ENCODE data around the gene ZNF48.

The ZNF48 gene

DNA sequence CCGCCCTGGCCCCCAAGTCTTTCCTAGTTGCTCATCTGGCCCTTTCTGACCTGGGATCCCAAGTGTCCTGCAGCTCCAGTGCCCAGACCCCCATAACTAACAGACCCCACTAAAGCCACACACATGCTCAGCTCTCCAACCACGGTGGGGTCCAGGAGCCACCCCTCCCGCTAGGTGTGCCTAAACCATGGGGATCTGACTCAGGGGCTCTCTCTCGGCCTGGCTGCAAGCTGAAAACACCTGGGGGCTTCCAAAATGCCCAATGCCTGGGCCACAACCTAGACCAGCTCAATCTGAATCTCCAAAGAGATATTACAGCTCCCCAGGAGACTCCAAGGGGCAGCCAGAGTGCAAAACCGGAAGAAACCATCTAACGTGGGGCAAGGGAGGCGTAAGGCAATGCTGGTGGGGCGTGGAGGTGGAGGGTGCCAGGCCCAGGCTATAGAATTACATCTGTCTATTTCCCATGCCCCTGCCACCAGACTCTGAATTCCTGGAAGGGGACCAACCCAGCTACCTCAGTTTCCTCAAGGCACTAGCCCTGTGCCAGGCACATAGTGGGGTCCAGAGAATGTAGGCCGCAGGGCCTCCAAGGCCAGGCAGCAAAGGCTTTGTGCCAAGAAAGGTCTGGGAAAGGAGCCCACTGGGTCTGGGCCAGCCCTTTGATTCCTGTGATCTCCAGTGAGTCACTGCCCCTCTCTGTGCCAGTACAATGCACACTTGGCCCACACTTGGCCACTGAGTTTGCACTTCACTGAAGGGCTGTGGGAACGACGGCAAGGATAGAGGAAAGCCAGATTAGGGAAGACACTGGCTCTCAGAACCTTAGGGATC lies 43.4 kb upstream of the ZNF48 start:
- DNase-seq (ENCODE audit: extremely low read depth, low read depth) = peak; percentile 84
- TF ChIP-seq, protein P1, sequence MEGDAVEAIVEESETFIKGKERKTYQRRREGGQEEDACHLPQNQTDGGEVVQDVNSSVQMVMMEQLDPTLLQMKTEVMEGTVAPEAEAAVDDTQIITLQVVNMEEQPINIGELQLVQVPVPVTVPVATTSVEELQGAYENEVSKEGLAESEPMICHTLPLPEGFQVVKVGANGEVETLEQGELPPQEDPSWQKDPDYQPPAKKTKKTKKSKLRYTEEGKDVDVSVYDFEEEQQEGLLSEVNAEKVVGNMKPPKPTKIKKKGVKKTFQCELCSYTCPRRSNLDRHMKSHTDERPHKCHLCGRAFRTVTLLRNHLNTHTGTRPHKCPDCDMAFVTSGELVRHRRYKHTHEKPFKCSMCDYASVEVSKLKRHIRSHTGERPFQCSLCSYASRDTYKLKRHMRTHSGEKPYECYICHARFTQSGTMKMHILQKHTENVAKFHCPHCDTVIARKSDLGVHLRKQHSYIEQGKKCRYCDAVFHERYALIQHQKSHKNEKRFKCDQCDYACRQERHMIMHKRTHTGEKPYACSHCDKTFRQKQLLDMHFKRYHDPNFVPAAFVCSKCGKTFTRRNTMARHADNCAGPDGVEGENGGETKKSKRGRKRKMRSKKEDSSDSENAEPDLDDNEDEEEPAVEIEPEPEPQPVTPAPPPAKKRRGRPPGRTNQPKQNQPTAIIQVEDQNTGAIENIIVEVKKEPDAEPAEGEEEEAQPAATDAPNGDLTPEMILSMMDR (IDR thresholded peaks at IDR 0.05; ENCODE audit: low read depth, low read length) = no peak

DNA sequence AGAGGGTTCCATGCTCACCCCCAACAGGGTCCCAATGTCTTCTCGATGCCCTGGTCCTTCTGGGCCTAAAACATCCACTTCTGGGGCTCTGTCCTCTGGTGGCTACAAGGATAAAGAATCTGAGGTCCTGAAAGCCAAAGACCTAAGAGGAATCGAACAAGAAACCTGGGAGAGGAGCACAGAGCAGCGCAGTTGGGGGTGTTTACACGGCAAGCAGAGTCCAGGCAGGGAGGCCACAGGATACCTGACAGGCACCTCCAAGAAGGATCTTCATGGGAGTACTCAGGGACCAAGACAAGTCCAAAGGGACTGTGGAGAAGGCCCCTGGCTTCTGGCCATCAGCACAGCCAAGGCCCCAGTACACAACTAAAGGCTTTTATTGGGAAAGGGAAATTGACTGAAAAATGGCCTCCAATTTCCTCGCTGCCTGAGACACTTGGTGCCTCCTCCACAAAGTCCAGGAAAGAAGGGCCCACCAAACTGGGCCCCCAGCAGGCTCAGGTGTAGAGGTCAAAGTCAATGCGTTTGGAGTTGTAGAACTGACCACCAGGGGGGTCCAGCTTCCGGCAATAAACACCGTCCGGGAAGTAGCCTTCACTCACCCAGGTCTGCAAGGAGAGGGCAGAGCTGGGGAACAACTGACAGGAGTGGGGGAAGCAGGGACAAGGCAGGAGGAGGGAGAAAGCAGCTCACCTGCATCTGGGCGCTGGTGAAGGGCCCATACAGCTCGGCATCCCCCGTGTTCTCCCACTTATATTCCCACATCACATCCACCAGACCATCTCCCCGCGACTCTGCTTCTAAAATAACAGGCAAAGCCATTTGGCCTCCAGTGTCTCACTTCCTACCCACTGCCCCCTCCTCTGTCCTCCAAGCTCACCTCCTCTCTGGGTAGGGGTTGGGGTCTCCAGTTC lies 42.5 kb upstream of the ZNF48 start:
- TF ChIP-seq, protein P1 (IDR thresholded peaks at IDR 0.05; ENCODE audit: low read depth, low read length) = no peak
- no peak for DNase-seq (ENCODE audit: extremely low read depth, low read depth)

DNA sequence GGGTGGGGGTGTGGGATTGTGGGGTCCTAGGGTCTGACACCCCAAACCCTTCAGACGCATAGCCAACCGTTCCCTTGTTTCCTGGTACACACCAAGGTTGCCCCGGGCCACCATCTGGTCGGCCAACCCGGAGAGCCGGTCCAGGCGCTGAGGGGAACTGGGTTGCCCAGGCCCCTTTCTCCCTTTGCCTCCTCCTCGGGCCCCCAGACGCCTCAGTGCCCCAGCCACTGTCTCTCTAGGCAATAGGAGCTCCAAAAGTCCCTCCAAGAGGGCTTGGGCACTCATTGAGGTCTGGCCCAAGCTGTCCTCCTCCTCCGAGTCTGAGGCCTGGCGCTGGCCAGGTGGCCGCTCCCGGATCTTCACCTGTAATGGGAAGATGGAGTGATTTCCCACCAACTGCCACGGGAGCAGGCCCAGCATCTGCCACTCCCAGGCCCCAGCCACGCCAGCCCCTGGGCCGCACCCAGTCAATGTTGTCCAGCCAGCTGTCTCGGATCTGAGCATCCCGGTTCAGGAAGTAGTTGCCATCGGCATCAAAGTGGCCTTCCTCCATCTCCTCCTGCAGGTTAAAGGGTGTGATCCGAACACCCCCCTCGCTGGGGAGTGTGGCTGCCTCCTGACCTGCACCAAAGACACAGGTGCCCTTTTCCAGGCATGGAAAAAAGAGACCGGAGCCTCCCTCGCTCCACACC lies 41.6 kb upstream of the ZNF48 start:
- DNase-seq (ENCODE audit: extremely low read depth, low read depth) = no peak
- TF ChIP-seq, protein P1 (IDR thresholded peaks at IDR 0.05; ENCODE audit: low read depth, low read length) = no peak

DNA sequence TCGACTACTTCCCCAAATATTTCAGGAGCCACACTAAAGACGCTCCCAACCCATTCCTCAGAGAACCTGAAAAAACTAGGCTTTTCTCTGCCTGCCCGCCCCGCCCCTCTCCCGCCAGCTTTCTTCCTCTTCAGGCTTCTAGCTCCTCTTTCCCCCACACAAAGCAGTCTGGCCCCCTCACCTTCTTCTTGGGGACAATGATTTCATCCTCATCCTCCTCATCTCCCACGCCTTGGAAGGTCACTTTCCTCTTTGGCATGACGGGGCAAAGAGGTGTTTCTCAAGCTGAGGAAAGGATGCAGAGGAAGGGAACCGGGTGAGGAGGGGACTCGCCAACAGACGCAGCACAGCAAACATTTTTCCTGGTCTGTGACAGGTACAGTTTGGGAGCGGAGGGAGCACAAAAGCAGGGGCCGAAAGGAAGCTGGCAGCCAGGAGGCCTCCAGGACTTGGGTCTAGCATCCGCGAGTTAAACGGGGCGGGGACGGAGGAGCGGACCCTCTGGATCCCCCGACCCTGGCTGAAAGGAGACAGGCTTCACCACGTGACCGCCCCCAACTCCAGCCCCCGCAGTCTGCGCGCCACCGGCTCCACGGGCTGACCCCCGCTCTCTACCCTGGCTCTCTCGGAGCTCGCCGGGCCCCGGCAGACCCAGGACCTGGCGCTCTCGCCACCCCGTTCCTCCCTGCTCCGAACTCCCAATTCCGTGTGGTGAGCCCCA lies 40.6 kb upstream of the ZNF48 start:
- DNase-seq (ENCODE audit: extremely low read depth, low read depth) = no peak
- TF ChIP-seq, protein P1 (IDR thresholded peaks at IDR 0.05; ENCODE audit: low read depth, low read length) = no peak

DNA sequence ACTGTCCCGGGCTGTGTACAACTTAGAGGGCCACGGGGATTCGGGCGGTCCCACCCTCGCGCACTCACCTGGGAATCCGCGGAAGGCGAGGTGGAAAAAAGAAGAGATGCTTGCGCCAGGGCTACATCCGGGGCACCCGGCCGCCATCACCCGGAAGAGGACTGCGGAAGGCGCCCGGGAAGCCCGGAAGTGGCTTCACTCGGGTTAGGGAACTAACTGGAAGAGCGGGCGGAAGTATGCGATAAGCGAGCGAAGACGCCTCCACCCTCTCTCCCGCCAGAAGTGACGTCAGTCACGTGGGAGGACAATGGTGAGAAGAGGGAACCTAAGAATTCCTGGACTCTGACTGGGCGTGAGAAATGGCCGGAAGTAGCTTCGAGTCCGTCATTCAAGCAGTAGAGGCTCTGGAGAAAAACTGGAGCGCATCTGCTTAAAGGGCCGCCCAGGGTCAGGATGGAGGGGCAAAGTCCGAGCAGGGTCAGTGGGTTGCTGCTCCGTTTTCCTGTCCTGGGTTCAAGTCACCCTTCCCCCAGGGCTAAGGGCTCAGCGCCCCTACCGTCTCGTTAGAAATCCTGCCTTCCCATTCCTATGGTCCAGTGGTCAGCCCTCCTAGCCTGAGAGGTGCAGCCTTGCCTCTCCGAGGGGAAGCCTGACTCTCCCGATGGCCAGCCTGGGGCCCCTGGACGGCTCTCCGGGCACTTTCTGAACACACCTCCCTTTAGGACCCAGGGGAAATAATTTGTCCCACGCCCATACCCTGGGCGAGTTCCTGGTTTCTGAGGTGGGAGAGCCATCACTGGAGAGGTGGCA lies 39.9 kb upstream of the ZNF48 start, which contains the start of gene CD2BP2:
Gene CD2BP2 (minus strand): TSS at position 165 of the 810 bp plus-strand sequence. CDS start 627 bp downstream, outside the sequence.
- TF ChIP-seq, protein P1 (IDR thresholded peaks at IDR 0.05; ENCODE audit: low read depth, low read length) = peak; percentile 6; the same call in 1 of the 2 replicates
- DNase-seq (ENCODE audit: extremely low read depth, low read depth) = peak; percentile 99

DNA sequence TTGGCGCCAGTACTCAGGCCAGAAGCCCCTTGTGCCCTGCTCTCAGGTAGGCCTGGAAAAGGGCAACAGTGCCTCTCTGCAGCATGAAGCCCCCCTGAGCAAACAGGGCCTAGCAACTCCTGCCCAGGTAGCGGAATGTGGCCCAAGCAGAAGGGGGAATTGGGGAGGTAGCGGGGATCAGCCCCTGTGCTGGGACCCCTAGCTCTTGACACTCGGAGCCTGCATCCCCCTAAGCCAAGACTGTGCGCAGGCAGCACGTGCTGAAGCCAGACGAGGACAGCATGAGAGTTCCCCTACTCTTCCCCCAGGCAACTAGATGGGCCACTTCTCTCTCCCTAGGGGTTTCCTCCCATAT lies 39.3 kb upstream of the ZNF48 start:
- TF ChIP-seq, protein P1 (IDR thresholded peaks at IDR 0.05; ENCODE audit: low read depth, low read length) = no peak
- no peak for DNase-seq (ENCODE audit: extremely low read depth, low read depth)
